ENCODE results near the gene PALD1.

PALD1 gene

GRCh38 chr10:70583669-70584037, 105.1 kb downstream of the PALD1 start:
- no peak for DNase-seq (ENCODE audit: low read depth in 1 of 2, low spot score in 1 of 2)
- Histone ChIP-seq H3K4me3 (replicated peaks; ENCODE audit: insufficient read depth, low read length) (no peak overlapping the region), H3K27me3 (ENCODE audit: insufficient read depth, poor library complexity, severe bottlenecking) (no peaks in the 10 kb centered on the region), H3K27ac (replicated peaks) (no peak overlapping the region)
- no peak for TF ChIP-seq CTCF (IDR thresholded peaks at IDR 0.05; ENCODE audit: insufficient read depth, low read length)
- no peak for TF ChIP-seq GABPA (IDR thresholded peaks at IDR 0.05; ENCODE audit: low read depth)
- no peak for TF ChIP-seq POLR2AphosphoS5 (IDR thresholded peaks at IDR 0.05; ENCODE audit: low read depth)
- TF ChIP-seq REST (IDR thresholded peaks at IDR 0.05; ENCODE audit: insufficient replicate concordance, low read depth) = no peak
- no peak for TF ChIP-seq SPI1 (IDR thresholded peaks at IDR 0.05; ENCODE audit: borderline replicate concordance, low read depth)

GRCh38 chr10:70584366-70584765, 105.8 kb downstream of the PALD1 start:
- H3K27ac ChIP-seq (replicated peaks) = no peak overlapping the region
- H3K4me3 ChIP-seq (replicated peaks; ENCODE audit: insufficient read depth, low read length) = no peak overlapping the region
- TF ChIP-seq REST (IDR thresholded peaks at IDR 0.05; ENCODE audit: insufficient replicate concordance, low read depth) (no peak), POLR2AphosphoS5 (IDR thresholded peaks at IDR 0.05; ENCODE audit: low read depth) (no peak), GABPA (IDR thresholded peaks at IDR 0.05; ENCODE audit: low read depth) (no peak), CTCF (IDR thresholded peaks at IDR 0.05; ENCODE audit: insufficient read depth, low read length) (no peak), SPI1 (IDR thresholded peaks at IDR 0.05; ENCODE audit: borderline replicate concordance, low read depth) (no peak)
- H3K27me3 ChIP-seq (ENCODE audit: insufficient read depth, poor library complexity, severe bottlenecking) = no peaks in the 10 kb centered on the region
- no peak for DNase-seq (ENCODE audit: low read depth in 1 of 2, low spot score in 1 of 2)

GRCh38 chr10:70584909-70585544, 106.5 kb downstream of the PALD1 start:
- H3K27me3 ChIP-seq (ENCODE audit: insufficient read depth, poor library complexity, severe bottlenecking) = no peaks in the 10 kb centered on the region
- no peak overlapping the region for H3K27ac ChIP-seq (replicated peaks)
- DNase-seq (ENCODE audit: low read depth in 1 of 2, low spot score in 1 of 2) = peak in 1 of 2 experiments; percentile 72
- TF ChIP-seq GABPA (IDR thresholded peaks at IDR 0.05; ENCODE audit: low read depth) = no peak
- no peak for TF ChIP-seq POLR2AphosphoS5 (IDR thresholded peaks at IDR 0.05; ENCODE audit: low read depth)
- no peak for TF ChIP-seq REST (IDR thresholded peaks at IDR 0.05; ENCODE audit: insufficient replicate concordance, low read depth)
- no peak for TF ChIP-seq CTCF (IDR thresholded peaks at IDR 0.05; ENCODE audit: insufficient read depth, low read length)
- no peak for TF ChIP-seq SPI1 (IDR thresholded peaks at IDR 0.05; ENCODE audit: borderline replicate concordance, low read depth)
- H3K4me3 ChIP-seq (replicated peaks; ENCODE audit: insufficient read depth, low read length) = no peak overlapping the region

Measured in HL-60 (cell line).